ENCODE results near the gene DDX24. TPM values are rescaled to one million over a fixed set of nuclear protein-coding genes. Genes with fewer than 3 reads are reported as not detected.

The DDX24 gene
- polyA plus RNA-seq, 3 donors: 41.2 to 122 (median 63.8) TPM

- WGBS, 3 donors: 68 to 77% (median 76%) methylated on average over 11 to 12 of the region's 12 CpGs
- H3K27ac ChIP-seq (ENCODE audit: low read depth, low read length): no peak overlapping the region
These were observed 38.4 kb downstream of the DDX24 start for GRCh38 chr14:94042433-94043091.

- H3K27ac ChIP-seq (ENCODE audit: low read depth, low read length): no peak overlapping the region
- WGBS, 3 donors: 61 to 74% (median 70%) methylated on average over 18 of the region's 18 CpGs
These were observed 39.3 kb downstream of the DDX24 start for GRCh38 chr14:94041551-94042346.

GRCh38 chr14:94040796-94041195 lies 40.2 kb downstream of the DDX24 start:
- no peak overlapping the region for H3K27ac ChIP-seq (ENCODE audit: low read depth, low read length)
- WGBS, 3 donors: 81 to 88% (median 88%) methylated on average over 13 of the region's 13 CpGs

- 76 to 88% (median 83%) methylated on average over 5 of the region's 5 CpGs for WGBS, 3 donors
- no peak overlapping the region for H3K27ac ChIP-seq (ENCODE audit: low read depth, low read length)
These were observed 40.8 kb downstream of the DDX24 start for GRCh38 chr14:94040247-94040646.

- H3K27ac ChIP-seq (ENCODE audit: low read depth, low read length): no peak overlapping the region
- WGBS, 3 donors: 83 to 93% (median 92%) methylated on average over 11 of the region's 11 CpGs
These were observed 41.9 kb downstream of the DDX24 start for GRCh38 chr14:94038921-94039629.

- no peak overlapping the region for H3K27ac ChIP-seq (ENCODE audit: low read depth, low read length)
- WGBS, 3 donors: 87 to 94% (median 87%) methylated on average over 7 of the region's 7 CpGs
These were observed 42.5 kb downstream of the DDX24 start for GRCh38 chr14:94038510-94038909.

GRCh38 chr14:94037954-94038353 lies 43.0 kb downstream of the DDX24 start:
- H3K27ac ChIP-seq (ENCODE audit: low read depth, low read length): no peak overlapping the region
- WGBS, 3 donors: 86 to 93% (median 91%) methylated on average over 9 of the region's 9 CpGs

GRCh38 chr14:94036313-94037167 lies 44.5 kb downstream of the DDX24 start:
- no peak overlapping the region for H3K27ac ChIP-seq (ENCODE audit: low read depth, low read length)
- WGBS, 3 donors: 33 to 34% (median 33%) methylated on average over 12 of the region's 12 CpGs

- WGBS, 3 donors: 54 to 86% (median 56%) methylated on average over 3 of the region's 3 CpGs
- H3K27ac ChIP-seq (ENCODE audit: low read depth, low read length): no peak overlapping the region
These were observed 46.1 kb downstream of the DDX24 start for GRCh38 chr14:94034886-94035285.

- H3K27ac ChIP-seq (ENCODE audit: low read depth, low read length): no peak overlapping the region
- WGBS, 3 donors: 79 to 87% (median 80%) methylated on average over 7 of the region's 7 CpGs
These were observed 49.1 kb downstream of the DDX24 start for GRCh38 chr14:94031883-94032279.

GRCh38 chr14:94031161-94031882 lies 49.7 kb downstream of the DDX24 start:
- WGBS, 3 donors: 92 to 95% (median 93%) methylated on average over 8 of the region's 8 CpGs

GRCh38 chr14:94030571-94030970 lies 50.4 kb downstream of the DDX24 start:
- no peak overlapping the region for H3K27ac ChIP-seq (ENCODE audit: low read depth, low read length)
- 82 to 93% (median 92%) methylated on average over 14 of the region's 14 CpGs for WGBS, 3 donors

More at GRCh38 chr14:94031161-94031882, 49.7 kb downstream of the DDX24 start:
- H3K27ac ChIP-seq (ENCODE audit: low read depth, low read length): no peak overlapping the region

- 86 to 94% (median 89%) methylated on average over 7 of the region's 7 CpGs for WGBS, 3 donors
- H3K27ac ChIP-seq (ENCODE audit: low read depth, low read length): no peak overlapping the region
These were observed 51.3 kb downstream of the DDX24 start for GRCh38 chr14:94029671-94030203.

GRCh38 chr14:94029265-94029664 lies 51.7 kb downstream of the DDX24 start:
- no peak overlapping the region for H3K27ac ChIP-seq (ENCODE audit: low read depth, low read length)
- 39 to 84% (median 46%) methylated on average over 4 of the region's 4 CpGs for WGBS, 3 donors

- H3K27ac ChIP-seq (ENCODE audit: low read depth, low read length): no peak overlapping the region
- WGBS, 3 donors: 72 to 82% (median 75%) methylated on average over 4 of the region's 4 CpGs
These were observed 52.6 kb downstream of the DDX24 start for GRCh38 chr14:94028450-94028826.

GRCh38 chr14:94027566-94028449 lies 53.2 kb downstream of the DDX24 start:
- no peak overlapping the region for H3K27ac ChIP-seq (ENCODE audit: low read depth, low read length)
- WGBS, 3 donors: 84 to 88% (median 87%) methylated on average over 14 of the region's 14 CpGs

Data from adipose tissue (tissue), 3 donors.